Stimulated activated CD8-positive, alpha-beta memory T cell treated with anti-CD3 and anti-CD28 coated beads, Interleukin-15, amount 100 ng/mL, for 4 hours (primary cell): ENCODE measurements around the gene DIP2C.

ENCODE experiments used
- DNase-seq, 2 donors: peaks; one replicate each; pipeline ENCODE4 v3.0.0-alpha.2; 2020; ENCODE audit warnings: low read depth in 2 of 2

Gene DIP2C

GRCh38 chr10:677750-678661, 11.5 kb downstream of the DIP2C start:
- no peak for DNase-seq

- DNase-seq: no peak
Measured at GRCh38 chr10:677038-677437, 12.4 kb downstream of the DIP2C start.

GRCh38 chr10:676178-676577, 13.3 kb downstream of the DIP2C start:
- no peak for DNase-seq

GRCh38 chr10:675532-675931, 13.9 kb downstream of the DIP2C start:
- no peak for DNase-seq

GRCh38 chr10:673492-673891, 16.0 kb downstream of the DIP2C start:
- no peak for DNase-seq

- DNase-seq: no peak
Measured at GRCh38 chr10:672992-673391, 16.5 kb downstream of the DIP2C start.

GRCh38 chr10:672203-672602, 17.3 kb downstream of the DIP2C start:
- no peak for DNase-seq

GRCh38 chr10:670990-671389, 18.5 kb downstream of the DIP2C start:
- DNase-seq: no peak

GRCh38 chr10:670038-670437, 19.4 kb downstream of the DIP2C start:
- DNase-seq: no peak

GRCh38 chr10:668786-669485, 20.5 kb downstream of the DIP2C start:
- DNase-seq: no peak

GRCh38 chr10:667602-668143, 21.8 kb downstream of the DIP2C start:
- DNase-seq: no peak

- no peak for DNase-seq
Measured at GRCh38 chr10:667096-667495, 22.4 kb downstream of the DIP2C start.

GRCh38 chr10:666237-667012, 23.0 kb downstream of the DIP2C start:
- DNase-seq: no peak

GRCh38 chr10:665579-666091, 23.8 kb downstream of the DIP2C start:
- DNase-seq: no peak

GRCh38 chr10:664893-665292, 24.6 kb downstream of the DIP2C start:
- no peak for DNase-seq

GRCh38 chr10:664301-664700, 25.2 kb downstream of the DIP2C start:
- DNase-seq: no peak

GRCh38 chr10:663831-664251, 25.6 kb downstream of the DIP2C start:
- DNase-seq: no peak

GRCh38 chr10:663466-663751, 26.1 kb downstream of the DIP2C start:
- DNase-seq: no peak

GRCh38 chr10:662686-663465, 26.6 kb downstream of the DIP2C start:
- no peak for DNase-seq

GRCh38 chr10:662223-662605, 27.3 kb downstream of the DIP2C start:
- DNase-seq: no peak

- DNase-seq: no peak
Measured at GRCh38 chr10:661597-662222, 27.8 kb downstream of the DIP2C start.
